Measurements from ENCODE around the gene ITGAL.

- TF ChIP-seq CTCF (IDR thresholded peaks at IDR 0.05; ENCODE audit: low read depth, low read length) (no peak), EZH2phosphoT487 (IDR thresholded peaks at IDR 0.05; ENCODE audit: low read depth) (no peak)
Observed at GRCh38 chr16:30553393-30553899, 80.9 kb downstream of the ITGAL start.

All from OCI-LY3 (cell line).